Upper lobe of left lung (tissue), 6 donors: ENCODE results near the gene PIK3CA. TPM values are rescaled to one million over a fixed set of nuclear protein-coding genes. Genes with fewer than 3 reads are reported as not detected.
"Not testable (repeated sequence)": the region's sequence is repeated elsewhere in the genome, so short reads cannot be mapped to it uniquely, and the experiment has no call there.

Source experiments
- ATAC-seq, 2 donors: fragments of 200-7000 bp; cut with Tn5 transposase; one replicate each; pipeline ENCODE4 v1.9.1; 2022; ENCODE audit warnings: mild to moderate bottlenecking in 2 of 2, moderate library complexity in 2 of 2; ENCODE audit not compliant: low FRiP score in 2 of 2
- DNase-seq, 2 donors: peaks; one replicate each; pipeline ENCODE4 v3.0.0-alpha.2; 2019 to 2020
- H3K27ac ChIP-seq, 4 donors: fragments of 200-600 bp; sonication (generic); one replicate each; pipeline ENCODE4 v1.5.1; 2016 to 2019
- H3K27me3 ChIP-seq, 4 donors: fragments of 200-600 bp; sonication (generic); one replicate each; pipeline ENCODE4 v1.5.1; 2017 to 2019
- H3K36me3 ChIP-seq, 4 donors: fragments of 200-600 bp; sonication (generic); one replicate each; pipeline ENCODE4 v1.5.1; 2016 to 2019
- H3K4me1 ChIP-seq, 4 donors: fragments of 200-600 bp; sonication (generic); one replicate each; pipeline ENCODE4 v1.5.1; 2018 to 2019
- H3K4me3 ChIP-seq, 4 donors: fragments of 200-600 bp; sonication (generic); one replicate each; pipeline ENCODE4 v1.5.1; 2017 to 2019; ENCODE audit warnings: mild to moderate bottlenecking in 2 of 4, moderate library complexity in 1 of 4
- H3K9me3 ChIP-seq, 4 donors: fragments of 200-600 bp; sonication (generic); one replicate each; pipeline ENCODE4 v1.5.1; 2018 to 2019
- EP300 ChIP-seq, 4 donors: sonication (generic); formaldehyde crosslinking; IDR thresholded peaks; one replicate each; pipeline ENCODE4 v1.5.1; 2017; ENCODE audit warnings: antibody characterized with exemption in 4 of 4, control low read depth in 2 of 4
- POLR2A ChIP-seq, 4 donors: fragments of 450-650 bp; IDR thresholded peaks; one replicate each; pipeline ENCODE4 v1.5.1; 2016 to 2017; ENCODE audit warnings: antibody characterized with exemption in 4 of 4, mild to moderate bottlenecking in 2 of 4
- POLR2AphosphoS5 ChIP-seq, 2 donors: sonication (generic); formaldehyde crosslinking; IDR thresholded peaks; one replicate each; pipeline ENCODE4 v1.5.1; 2017; ENCODE audit warnings: antibody characterized with exemption in 2 of 2
- WGBS, 2 donors: methylation state at CpG; one replicate each; pipeline ENCODE4 v1.1.5; 2017 to 2018; 5-methylcytosine and 5-hydroxymethylcytosine counted together
- total RNA-seq, 6 donors: library from RNA; depleted of rRNA in 4 of 6; stranded (reverse); fragments of >200 nt in 4 of 6; gene quantifications; one replicate each; pipeline versions ENCODE4 v1.1.0 to v1.2.1, GENCODE V29; 2016 to 2021
- TF ChIP-seq, protein P1 (sequence below), 6 experiments: fragments of 450-650 bp in 4 of 6; fragments of 200-600 bp in 2 of 6; sonication (generic) in 2 of 6; IDR thresholded peaks; one replicate each; pipeline ENCODE4 v1.5.1; 2016 to 2019; ENCODE audit warnings: antibody characterized with exemption in 6 of 6
- donor health status: DM: no; HTN: no; CAD: no; lungs with moderate emphysema.
- donor health status: DM: no; HTN: yes; CAD: no; lungs with severe emphysema.

PIK3CA gene
- total RNA-seq, 6 donors from 2014 or later: 7.3 to 37.6 (median 23.5) TPM

DNA sequence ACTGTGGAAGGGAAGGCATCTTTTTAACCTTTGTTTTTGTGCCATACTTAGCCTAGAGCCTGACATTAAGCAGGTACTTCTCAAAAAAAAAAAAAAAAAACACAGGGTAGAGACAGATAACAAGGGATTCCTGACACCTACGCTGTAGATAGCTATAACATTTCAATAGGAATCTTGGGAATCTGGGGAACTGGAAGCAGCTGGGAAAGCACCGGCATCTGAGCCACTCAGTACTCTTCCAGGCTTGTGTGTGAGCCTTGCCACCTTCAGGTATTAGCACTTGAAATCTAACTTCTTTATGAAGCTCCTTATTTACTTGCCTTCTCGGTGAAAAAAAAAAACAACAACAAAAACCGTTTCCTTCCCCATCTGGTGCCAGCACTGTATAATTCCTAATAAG lies 46.8 kb downstream of the PIK3CA start:
- TF ChIP-seq, protein P1, sequence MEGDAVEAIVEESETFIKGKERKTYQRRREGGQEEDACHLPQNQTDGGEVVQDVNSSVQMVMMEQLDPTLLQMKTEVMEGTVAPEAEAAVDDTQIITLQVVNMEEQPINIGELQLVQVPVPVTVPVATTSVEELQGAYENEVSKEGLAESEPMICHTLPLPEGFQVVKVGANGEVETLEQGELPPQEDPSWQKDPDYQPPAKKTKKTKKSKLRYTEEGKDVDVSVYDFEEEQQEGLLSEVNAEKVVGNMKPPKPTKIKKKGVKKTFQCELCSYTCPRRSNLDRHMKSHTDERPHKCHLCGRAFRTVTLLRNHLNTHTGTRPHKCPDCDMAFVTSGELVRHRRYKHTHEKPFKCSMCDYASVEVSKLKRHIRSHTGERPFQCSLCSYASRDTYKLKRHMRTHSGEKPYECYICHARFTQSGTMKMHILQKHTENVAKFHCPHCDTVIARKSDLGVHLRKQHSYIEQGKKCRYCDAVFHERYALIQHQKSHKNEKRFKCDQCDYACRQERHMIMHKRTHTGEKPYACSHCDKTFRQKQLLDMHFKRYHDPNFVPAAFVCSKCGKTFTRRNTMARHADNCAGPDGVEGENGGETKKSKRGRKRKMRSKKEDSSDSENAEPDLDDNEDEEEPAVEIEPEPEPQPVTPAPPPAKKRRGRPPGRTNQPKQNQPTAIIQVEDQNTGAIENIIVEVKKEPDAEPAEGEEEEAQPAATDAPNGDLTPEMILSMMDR (IDR thresholded peaks at IDR 0.05): no peak
- TF ChIP-seq POLR2AphosphoS5 (IDR thresholded peaks at IDR 0.05): no peak
- no peak for TF ChIP-seq POLR2A (IDR thresholded peaks at IDR 0.05)
- TF ChIP-seq EP300 (IDR thresholded peaks at IDR 0.05): no peak
- ATAC-seq: no peak
- DNase-seq: no peak
- H3K9me3 ChIP-seq: no peaks in the 10 kb centered on the region
- H3K27ac ChIP-seq: peak overlapping the region in 1 of 4 donors; percentile 7
- 58 to 72% methylated on average over 4 of the region's 4 CpGs for WGBS, 2 donors
- no peaks in the 10 kb centered on the region for H3K27me3 ChIP-seq
- H3K36me3 ChIP-seq: peaks cover 0 to 5% (median 0%) of the 10 kb centered on the region in 4 donors
- no peak overlapping the region for H3K4me3 ChIP-seq
- H3K4me1 ChIP-seq: peaks cover 7 to 27% (median 13%) of the 10 kb centered on the region in 4 donors

DNA sequence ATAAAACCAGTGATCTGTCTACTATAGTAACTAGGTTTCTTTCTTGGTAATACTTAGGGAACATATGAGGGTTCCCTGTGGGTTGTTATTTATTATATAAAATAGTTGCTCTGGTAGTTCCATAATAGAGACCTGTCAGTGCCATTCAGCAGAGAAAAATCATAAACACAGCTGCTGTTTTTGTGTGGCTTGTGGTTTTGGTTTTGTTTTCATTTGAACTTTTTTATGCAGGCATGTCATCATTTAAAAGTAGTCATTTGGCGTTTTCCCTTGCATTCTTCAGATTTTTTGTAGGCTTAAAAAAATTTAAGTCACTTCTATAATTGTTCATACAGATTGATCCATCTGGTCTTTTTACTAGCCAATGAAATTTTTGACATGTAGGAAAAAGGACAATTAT lies 47.9 kb downstream of the PIK3CA start:
- Histone ChIP-seq H3K9me3 (no peaks in the 10 kb centered on the region), H3K4me1 (peaks cover 6 to 24% (median 11%) of the 10 kb centered on the region in 4 donors)
- 15 to 24% methylated on average over 1 of the region's 1 CpG for WGBS, 2 donors

DNA sequence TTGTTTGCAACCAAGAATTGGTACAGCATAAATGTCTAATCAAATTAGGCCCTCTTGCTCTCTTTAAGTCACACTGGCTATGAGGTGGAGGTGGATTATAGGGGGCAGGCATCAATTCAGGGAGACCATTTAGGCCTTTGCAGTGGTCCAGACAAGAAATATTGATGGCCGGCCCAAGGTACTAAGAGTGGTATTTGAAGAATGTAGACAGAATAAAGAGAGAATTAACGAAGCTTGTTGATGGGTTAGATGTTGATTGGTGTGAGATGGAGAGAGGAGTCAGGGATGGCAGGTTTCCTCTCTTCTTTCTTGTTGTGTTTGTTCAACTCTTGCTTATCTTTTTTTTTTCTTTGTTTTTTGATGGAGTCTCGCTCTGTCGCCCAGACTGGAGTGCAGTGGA lies 48.5 kb downstream of the PIK3CA start:
- 84 to 87% methylated on average over 4 of the region's 4 CpGs for WGBS, 2 donors
- no peaks in the 10 kb centered on the region for H3K9me3 ChIP-seq
- no peak for TF ChIP-seq POLR2A (IDR thresholded peaks at IDR 0.05)
- no peak for TF ChIP-seq EP300 (IDR thresholded peaks at IDR 0.05)
- no peak for TF ChIP-seq POLR2AphosphoS5 (IDR thresholded peaks at IDR 0.05)
- TF ChIP-seq, protein P1 (IDR thresholded peaks at IDR 0.05): no peak
- H3K4me3 ChIP-seq: no peak overlapping the region
- no peak for DNase-seq
- peaks cover 6 to 24% (median 11%) of the 10 kb centered on the region in 4 donors for H3K4me1 ChIP-seq
- ATAC-seq: no peak
- H3K27ac ChIP-seq: peak overlapping the region in 1 of 4 donors; percentile 44
- H3K36me3 ChIP-seq: peaks cover 0 to 16% (median under 1%) of the 10 kb centered on the region in 4 donors
- no peaks in the 10 kb centered on the region for H3K27me3 ChIP-seq

More for the DNA sequence above, 47.9 kb downstream of the PIK3CA start:
- TF ChIP-seq POLR2AphosphoS5 (IDR thresholded peaks at IDR 0.05) (no peak), EP300 (IDR thresholded peaks at IDR 0.05) (no peak), POLR2A (IDR thresholded peaks at IDR 0.05) (no peak)
- TF ChIP-seq, protein P1 (IDR thresholded peaks at IDR 0.05): no peak
- DNase-seq: no peak
- no peak overlapping the region for H3K27ac ChIP-seq
- H3K36me3 ChIP-seq: peaks cover 0 to 10% (median 0%) of the 10 kb centered on the region in 4 donors
- no peak for ATAC-seq
- no peaks in the 10 kb centered on the region for H3K27me3 ChIP-seq
- no peak overlapping the region for H3K4me3 ChIP-seq

DNA sequence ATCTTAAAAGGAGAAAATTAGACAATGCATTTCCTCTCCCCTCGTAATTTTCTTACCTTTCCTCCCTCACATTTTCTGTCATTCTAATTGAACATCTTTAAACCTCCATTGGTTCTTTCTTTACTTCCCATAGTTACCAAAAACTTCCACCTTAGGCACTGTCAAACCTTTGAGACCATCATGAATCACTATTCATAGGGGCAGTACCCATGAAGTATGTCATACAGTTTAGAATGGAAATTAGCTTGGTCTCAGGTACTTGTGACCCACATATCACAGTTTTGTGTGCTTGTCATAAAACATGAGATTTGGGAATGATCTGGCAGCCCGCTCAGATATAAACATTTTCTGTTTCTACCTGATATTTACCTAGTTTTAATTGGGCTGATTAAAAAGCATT lies 52.6 kb downstream of the PIK3CA start:
- no peak overlapping the region for H3K4me3 ChIP-seq
- no peak for TF ChIP-seq POLR2AphosphoS5 (IDR thresholded peaks at IDR 0.05)
- no peak for TF ChIP-seq EP300 (IDR thresholded peaks at IDR 0.05)
- no peak for TF ChIP-seq POLR2A (IDR thresholded peaks at IDR 0.05)
- TF ChIP-seq, protein P1 (IDR thresholded peaks at IDR 0.05): no peak
- H3K27ac ChIP-seq: no peak overlapping the region
- no peaks in the 10 kb centered on the region for H3K27me3 ChIP-seq
- H3K36me3 ChIP-seq: peaks cover 0 to 46% (median 8%) of the 10 kb centered on the region in 4 donors
- H3K9me3 ChIP-seq: no peaks in the 10 kb centered on the region
- WGBS, 2 donors: 96% methylated on average over 2 of the region's 2 CpGs
- H3K4me1 ChIP-seq: peaks cover 2 to 11% (median 7%) of the 10 kb centered on the region in 4 donors
- no peak for DNase-seq
- ATAC-seq: no peak

DNA sequence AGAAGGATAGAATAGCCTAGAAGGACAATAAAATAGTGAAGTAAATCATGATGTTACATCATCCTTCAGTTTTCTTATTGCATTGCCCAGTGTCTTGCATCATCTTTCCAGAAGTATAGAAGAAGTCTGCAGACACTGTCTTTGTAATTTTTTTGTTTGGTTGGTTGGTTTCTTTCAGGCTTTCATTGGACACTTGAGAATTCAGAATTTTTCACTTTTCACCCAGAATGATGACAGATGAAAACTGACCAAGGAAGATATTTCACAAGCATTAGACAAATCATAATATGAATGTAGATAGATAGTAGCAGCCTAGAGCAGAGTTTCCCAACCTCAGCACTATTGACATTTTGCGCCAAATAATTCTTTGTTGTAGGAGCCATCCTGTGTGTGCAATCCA lies 67.4 kb downstream of the PIK3CA start:
- peaks cover 5 to 48% (median 9%) of the 10 kb centered on the region in 4 donors for H3K36me3 ChIP-seq
- not testable (repeated sequence) for ATAC-seq, H3K9me3 ChIP-seq, DNase-seq, H3K27me3 ChIP-seq, H3K4me1 ChIP-seq, H3K27ac ChIP-seq, H3K4me3 ChIP-seq
- WGBS, 2 donors: 83% methylated on average over 1 of the region's 1 CpG; no CpG with 5 or more reads in 1 of the 2 donors

DNA sequence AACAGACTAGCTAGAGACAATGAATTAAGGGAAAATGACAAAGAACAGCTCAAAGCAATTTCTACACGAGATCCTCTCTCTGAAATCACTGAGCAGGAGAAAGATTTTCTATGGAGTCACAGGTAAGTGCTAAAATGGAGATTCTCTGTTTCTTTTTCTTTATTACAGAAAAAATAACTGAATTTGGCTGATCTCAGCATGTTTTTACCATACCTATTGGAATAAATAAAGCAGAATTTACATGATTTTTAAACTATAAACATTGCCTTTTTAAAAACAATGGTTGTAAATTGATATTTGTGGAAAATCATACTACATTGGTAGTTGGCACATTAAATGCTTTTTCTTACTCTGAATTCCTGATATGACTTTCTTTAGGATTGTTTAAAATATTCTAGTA lies 70.1 kb downstream of the PIK3CA start:
- H3K9me3 ChIP-seq, H3K4me1 ChIP-seq, H3K4me3 ChIP-seq, ATAC-seq, DNase-seq, H3K27ac ChIP-seq, H3K27me3 ChIP-seq: not testable (repeated sequence)
- H3K36me3 ChIP-seq: peaks cover 0 to 45% (median 3%) of the 10 kb centered on the region in 4 donors
- WGBS, 2 donors: 89 to 96% methylated on average over 1 of the region's 1 CpG
